GM18507 (cell line): ENCODE data around the gene FERMT3.
"Not testable (repeated sequence)": the region's sequence is repeated elsewhere in the genome, so short reads cannot be mapped to it uniquely, and the experiment has no call there.

Experiments used
- DNase-seq: peaks from one replicate; pipeline ENCODE4 v3.0.0; 2011; ENCODE audit warnings: low read depth; ENCODE audit not compliant: insufficient read length; ENCODE audit errors: extremely low spot score
- FAIRE-seq: peaks from 2 replicates; lab custom pipeline; 2011; peaks lifted over from hg19 to GRCh38; lab: Jason Lieb, UNC

The FERMT3 gene

DNA sequence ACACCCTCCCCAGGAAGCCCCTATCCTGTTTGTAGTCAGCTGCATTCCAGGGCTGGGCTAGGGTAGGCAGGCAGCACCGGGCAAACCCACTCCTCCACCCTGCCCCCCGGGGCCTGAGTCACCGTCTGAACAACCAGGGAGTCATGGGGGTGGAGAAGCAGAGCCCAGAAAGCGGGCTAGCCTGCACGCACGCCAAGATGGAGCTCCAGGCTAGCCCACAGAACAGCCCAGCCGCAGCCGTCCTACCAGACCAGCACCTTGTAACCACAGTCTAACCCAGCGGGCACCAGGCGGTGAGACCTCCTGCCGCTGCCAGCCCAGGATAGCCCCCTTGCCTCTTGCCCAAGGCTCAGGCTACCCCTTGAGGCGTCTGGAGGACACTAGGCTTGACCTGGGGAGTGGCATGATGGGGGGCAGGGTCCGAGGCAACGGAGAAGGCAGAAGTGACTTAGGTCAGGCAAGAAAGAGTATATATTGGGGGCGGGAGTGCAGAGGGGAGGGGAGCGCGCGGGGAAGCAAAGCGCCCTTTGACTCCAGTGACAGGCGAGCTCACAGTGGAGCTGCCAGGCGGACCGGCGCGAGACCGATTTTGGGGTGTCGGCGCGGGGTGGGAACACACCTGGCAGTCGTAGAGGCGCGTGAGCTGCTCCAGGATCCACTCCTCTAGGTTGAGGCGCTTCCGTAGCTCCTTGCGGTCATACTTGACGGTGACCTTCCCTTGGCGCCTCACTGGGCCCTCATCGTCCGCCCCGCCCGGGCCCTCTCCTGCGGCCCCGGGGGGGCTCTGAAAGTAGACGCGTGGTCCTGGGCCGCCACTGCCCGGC is 39.5 kb downstream of the FERMT3 start:
- FAIRE-seq (no peak), DNase-seq (no peak)

- not testable (repeated sequence) for FAIRE-seq, DNase-seq
These were observed 40.0 kb downstream of the FERMT3 start for GRCh38 chr11:64246621-64246870.

GRCh38 chr11:64246871-64247728 is 40.6 kb downstream of the FERMT3 start, which contains the start of gene PPP1R14B:
Gene PPP1R14B, minus strand, starts transcription at chr11:64246943. Its CDS starts 270 bp downstream, at chr11:64246673.
- peak; percentile 5 for FAIRE-seq
- no peak for DNase-seq

- FAIRE-seq (no peak), DNase-seq (no peak)
These were observed 41.4 kb downstream of the FERMT3 start for GRCh38 chr11:64247729-64248531.

DNA sequence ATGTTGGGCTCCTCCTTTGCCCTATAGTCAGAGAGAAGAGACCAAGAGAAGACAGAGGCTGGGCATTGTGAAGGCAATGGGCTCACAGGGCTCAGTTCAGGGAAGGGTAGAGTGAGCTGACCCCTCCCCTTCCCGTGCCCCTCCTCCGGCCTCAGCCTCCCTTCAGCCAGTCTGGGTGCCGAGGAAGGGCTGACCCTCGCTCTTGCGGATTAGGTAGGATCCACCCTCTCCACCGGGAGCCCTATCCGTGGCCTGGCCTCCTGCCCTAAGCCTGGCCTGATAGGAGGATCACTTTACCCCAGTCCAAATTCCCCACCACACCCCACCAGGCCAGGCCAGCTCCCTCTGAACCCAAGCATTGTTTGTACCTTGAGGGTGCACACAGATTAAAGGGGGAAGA is 42.1 kb downstream of the FERMT3 start:
- no peak for FAIRE-seq
- DNase-seq = no peak

DNA sequence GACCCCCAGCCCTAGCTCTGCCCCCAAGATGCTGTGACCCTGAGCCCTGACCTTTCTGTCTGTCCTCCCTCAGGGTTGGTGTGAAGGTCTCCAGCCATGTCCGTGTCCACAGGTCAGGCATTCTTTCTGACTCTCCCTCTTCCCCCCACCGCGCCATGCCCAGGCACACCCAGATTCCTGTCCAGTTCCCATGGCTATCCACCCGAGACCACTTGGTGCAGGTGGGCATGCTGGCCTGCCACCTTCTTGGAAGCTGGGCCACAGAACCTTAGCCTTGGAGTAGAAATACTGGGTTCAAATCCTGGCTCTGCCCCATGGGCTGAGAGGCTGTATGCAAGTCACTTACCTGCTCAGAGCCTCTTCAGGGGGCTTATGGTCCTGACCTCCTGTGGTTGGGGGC is 42.5 kb downstream of the FERMT3 start:
- FAIRE-seq = no peak

GRCh38 chr11:64249563-64250414 is 43.3 kb downstream of the FERMT3 start:
- DNase-seq (no peak), FAIRE-seq (no peak)

More for the DNA sequence above, 42.5 kb downstream of the FERMT3 start:
- DNase-seq = no peak

DNA sequence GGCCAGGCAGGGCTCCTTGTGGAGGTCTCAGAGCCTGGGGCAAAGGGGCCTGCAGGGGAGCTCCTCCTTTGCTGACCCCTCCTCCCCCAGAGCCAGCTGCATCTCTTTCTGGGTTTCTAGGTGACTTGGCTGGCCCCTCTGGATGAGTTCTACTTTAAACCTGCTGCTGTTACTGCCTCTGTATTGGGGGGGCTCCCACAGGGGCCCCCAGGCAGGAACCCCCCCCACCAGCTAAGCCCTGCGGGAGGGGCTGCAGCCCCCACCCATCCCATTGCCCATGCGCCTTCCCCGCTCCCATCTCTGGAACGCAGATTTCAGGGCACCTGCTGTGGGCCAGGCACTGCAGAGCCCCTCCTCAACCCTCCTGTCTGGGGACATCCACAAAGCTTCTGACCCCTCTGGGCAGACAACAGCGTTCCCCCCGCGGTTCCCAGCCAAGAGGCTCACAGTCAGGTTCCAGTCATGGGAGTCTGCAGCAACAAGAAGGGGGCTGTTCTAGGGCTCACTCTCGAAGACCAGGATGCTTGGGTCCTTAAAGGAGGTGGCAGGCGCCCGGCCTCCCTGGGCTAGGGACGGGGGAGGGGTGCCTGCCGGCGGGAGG is 44.0 kb downstream of the FERMT3 start:
- DNase-seq (no peak), FAIRE-seq (no peak)

DNA sequence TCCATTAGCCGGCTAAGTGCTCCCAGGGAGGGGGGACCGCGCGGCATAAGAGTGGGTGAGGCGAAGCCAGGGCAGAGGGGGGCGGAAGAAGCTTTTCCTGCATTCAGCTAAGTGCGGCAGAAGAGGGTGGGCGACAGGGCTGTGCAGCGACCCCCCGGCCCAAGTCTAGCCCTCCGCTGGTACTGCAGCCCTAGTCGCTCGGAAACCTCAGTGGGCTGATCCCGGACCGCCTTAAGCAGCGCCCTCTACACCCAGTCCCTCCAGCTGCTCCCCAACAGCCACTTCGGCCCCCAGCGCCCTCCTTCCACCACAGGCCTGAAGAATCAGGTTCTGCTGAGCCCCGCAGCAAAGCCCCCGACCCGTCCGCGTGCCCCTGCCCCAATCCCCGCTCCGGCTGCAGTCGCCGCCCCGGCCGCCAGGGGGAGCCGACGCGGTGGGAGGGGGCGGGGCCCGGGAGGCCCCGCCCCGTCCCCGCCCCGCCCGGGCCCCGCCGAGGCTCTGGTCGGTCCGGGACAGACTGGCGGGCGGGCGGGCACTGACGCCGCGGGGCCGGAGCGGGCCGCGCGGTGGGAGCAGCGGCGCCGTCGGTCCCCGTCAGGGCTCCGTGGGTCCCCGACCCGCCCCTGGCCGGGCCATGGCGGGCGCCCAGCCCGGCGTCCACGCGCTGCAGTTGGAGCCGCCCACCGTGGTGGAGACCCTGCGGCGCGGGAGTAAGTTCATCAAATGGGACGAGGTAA is 44.7 kb downstream of the FERMT3 start, which contains the start of gene PLCB3:
TSS of gene PLCB3 (plus strand) at position 515 of the 737 bp plus-strand sequence. CDS start at position 635, 120 bp downstream.
- DNase-seq (peak; percentile 82), FAIRE-seq (no peak)

GRCh38 chr11:64251753-64252002 is 45.2 kb downstream of the FERMT3 start:
- DNase-seq = no peak
- FAIRE-seq = no peak

- DNase-seq (no peak), FAIRE-seq (no peak)
These were observed 45.7 kb downstream of the FERMT3 start for GRCh38 chr11:64252003-64252872.

DNA sequence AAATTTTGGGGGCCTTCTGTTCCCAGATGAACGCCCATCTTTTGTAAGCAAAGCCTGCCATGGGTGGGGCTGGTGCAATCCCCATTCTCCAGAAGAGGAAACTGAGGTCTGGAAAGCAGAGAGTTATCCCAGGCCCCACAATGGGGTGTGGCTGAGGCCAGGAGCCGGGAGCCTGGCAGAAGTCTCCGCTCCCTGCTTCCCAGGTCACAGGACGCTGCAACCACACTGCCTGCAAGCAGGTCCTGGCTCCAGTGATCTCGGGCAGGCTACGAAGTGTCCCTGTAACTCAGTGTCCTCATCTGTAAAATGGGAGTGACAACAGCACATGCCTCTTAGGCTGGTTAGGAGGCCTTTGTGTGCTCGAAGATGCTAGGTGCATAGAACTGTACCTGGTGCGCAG is 46.5 kb downstream of the FERMT3 start:
- FAIRE-seq (no peak), DNase-seq (no peak)

DNA sequence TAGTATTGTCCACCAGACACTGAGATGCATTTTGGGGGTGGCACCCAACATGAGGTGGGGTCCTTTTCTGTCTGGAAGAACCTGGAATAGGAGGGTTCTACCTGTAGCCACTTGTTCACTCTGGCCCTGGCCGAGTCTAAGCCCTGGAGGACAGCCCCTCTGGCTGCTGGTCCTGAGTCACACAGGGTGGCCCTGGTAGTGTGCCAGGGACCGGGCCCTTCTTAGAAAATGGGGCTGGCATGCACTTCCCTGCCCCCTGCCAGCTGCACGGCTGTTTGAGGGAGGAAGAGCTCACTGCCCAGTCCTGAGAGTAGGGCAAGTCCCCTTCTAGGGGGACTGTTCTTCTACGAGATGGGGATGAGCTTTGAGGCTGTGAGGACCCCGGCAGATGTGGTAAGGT is 47.0 kb downstream of the FERMT3 start:
- no peak for DNase-seq
- FAIRE-seq = no peak

- DNase-seq (no peak), FAIRE-seq (no peak)
These were observed 47.8 kb downstream of the FERMT3 start for GRCh38 chr11:64254326-64254725.

DNA sequence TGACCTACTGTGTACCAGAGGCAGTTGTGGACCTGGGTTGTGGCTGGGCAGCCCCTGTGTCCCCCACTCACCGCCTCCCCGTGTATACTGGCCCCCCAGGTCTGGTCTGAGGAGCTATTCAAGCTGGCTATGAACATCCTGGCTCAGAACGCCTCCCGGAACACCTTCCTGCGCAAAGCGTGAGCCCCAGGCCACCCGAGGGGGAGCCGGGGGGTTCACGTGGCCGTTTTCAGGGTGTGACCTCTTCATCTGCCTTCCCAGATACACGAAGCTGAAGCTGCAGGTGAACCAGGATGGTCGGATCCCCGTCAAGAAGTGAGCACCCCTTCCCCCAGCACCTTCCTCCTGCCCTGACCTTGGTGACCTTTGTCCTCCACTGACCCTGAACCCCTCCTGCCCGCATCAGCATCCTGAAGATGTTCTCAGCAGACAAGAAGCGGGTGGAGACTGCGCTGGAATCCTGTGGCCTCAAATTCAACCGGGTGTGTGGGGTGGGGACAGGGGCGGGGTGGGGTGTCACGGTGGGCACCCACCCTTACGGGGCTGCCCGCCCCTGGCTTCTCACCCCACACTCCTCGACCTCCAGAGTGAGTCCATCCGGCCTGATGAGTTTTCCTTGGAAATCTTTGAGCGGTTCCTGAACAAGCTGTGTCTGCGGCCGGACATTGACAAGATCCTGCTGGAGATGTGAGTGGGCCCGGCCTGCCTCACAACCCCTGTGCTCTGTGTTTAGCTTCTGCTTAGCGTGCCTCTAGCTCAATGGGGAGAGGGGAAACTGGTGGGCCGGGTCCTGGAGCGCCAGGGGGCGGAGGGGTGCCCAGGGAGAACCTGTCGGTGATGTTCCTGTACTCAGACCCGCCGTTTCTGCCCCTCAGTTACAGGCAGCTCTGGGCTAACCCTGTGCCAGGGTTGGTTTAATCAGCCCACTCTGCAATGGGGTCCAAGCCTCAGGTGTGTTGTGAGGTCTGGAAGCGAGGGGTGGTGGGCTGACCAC is 48.9 kb downstream of the FERMT3 start:
- DNase-seq = no peak
- FAIRE-seq = no peak

DNA sequence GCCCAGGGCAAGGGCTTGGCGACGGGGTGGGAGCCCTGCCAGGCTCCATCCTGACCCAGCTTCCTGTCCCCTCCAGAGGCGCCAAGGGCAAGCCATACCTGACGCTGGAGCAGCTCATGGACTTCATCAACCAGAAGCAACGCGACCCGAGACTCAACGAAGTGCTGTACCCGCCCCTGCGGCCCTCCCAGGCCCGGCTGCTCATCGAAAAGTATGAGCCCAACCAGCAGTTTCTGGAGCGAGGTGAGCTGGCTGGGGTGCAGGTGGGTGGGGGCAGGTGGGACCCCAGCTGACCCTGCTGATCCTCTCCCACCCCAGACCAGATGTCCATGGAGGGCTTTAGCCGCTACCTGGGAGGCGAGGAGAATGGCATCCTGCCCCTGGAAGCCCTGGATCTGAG is 49.8 kb downstream of the FERMT3 start:
- no peak for DNase-seq
- no peak for FAIRE-seq
